ENCODE results near the gene CPTP.

GRCh38 chr1:1371746-1372711 lies 47.4 kb downstream of the CPTP start:
- TF ChIP-seq GATA2 (IDR thresholded peaks at IDR 0.05; ENCODE audit: low read depth, low read length) = no peak
- no peak for TF ChIP-seq GATA3 (IDR thresholded peaks at IDR 0.05; ENCODE audit: low read depth, low read length)
